Measurements from ENCODE around the gene RAB29. TPM values are rescaled to one million over a fixed set of nuclear protein-coding genes. Genes with fewer than 3 reads are reported as not detected.

Gene RAB29
- total RNA-seq, 4 donors from 2014 or later, result 17.0 to 74.8 (median 43.4) TPM

DNA sequence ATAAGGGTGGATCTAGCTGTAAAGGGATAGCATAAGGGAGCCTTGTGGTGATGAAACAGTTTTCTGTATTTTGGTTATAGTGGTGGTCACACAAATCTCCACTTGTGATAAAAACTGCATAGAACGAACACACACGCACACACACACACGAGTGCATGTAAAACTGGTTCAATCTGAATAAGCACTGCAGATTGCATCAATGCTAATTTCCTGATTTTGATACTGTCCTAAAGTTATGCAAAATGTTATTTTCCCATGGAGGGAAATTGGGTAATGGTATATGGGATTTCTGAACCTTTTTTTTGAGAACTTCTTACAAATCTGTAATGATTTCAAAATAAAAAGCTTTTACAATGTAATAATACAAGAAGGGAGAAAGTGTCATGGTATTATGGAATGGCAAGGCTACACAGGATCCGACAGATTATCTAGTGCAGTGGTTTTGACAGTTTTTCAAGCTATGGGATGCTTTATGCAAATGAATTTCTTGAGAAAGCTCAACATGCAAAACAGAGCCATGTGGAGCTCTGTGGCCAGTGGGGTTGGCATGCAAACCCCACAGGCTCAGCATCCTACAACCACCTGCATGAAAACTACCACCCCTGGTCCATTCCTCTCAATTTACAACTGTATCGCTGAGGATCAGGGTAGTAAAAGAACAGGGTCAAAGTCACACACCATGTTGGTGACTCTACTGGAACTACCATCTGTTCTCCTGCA, 18.9 kb upstream of the RAB29 start:
- no peak for ATAC-seq
- Histone ChIP-seq H3K27ac (no peak overlapping the region), H3K36me3 (peaks cover 0 to 100% of the 10 kb centered on the region in 2 donors), H3K4me3 (no peak overlapping the region), H3K4me1 (peaks cover 0 to 4% (median 0%) of the 10 kb centered on the region in 3 donors), H3K9me3 (no peaks in the 10 kb centered on the region), H3K27me3 (no peaks in the 10 kb centered on the region)
- TF ChIP-seq EP300 (IDR thresholded peaks at IDR 0.05) (no peak), POLR2A (IDR thresholded peaks at IDR 0.05) (no peak), POLR2AphosphoS5 (IDR thresholded peaks at IDR 0.05) (no peak)
- TF ChIP-seq, protein P1, sequence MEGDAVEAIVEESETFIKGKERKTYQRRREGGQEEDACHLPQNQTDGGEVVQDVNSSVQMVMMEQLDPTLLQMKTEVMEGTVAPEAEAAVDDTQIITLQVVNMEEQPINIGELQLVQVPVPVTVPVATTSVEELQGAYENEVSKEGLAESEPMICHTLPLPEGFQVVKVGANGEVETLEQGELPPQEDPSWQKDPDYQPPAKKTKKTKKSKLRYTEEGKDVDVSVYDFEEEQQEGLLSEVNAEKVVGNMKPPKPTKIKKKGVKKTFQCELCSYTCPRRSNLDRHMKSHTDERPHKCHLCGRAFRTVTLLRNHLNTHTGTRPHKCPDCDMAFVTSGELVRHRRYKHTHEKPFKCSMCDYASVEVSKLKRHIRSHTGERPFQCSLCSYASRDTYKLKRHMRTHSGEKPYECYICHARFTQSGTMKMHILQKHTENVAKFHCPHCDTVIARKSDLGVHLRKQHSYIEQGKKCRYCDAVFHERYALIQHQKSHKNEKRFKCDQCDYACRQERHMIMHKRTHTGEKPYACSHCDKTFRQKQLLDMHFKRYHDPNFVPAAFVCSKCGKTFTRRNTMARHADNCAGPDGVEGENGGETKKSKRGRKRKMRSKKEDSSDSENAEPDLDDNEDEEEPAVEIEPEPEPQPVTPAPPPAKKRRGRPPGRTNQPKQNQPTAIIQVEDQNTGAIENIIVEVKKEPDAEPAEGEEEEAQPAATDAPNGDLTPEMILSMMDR (IDR thresholded peaks at IDR 0.05), result no peak
- WGBS, 2 donors (ENCODE audit: low coverage in 1 of 2), result 58 to 72% methylated on average over 5 of the region's 5 CpGs

DNA sequence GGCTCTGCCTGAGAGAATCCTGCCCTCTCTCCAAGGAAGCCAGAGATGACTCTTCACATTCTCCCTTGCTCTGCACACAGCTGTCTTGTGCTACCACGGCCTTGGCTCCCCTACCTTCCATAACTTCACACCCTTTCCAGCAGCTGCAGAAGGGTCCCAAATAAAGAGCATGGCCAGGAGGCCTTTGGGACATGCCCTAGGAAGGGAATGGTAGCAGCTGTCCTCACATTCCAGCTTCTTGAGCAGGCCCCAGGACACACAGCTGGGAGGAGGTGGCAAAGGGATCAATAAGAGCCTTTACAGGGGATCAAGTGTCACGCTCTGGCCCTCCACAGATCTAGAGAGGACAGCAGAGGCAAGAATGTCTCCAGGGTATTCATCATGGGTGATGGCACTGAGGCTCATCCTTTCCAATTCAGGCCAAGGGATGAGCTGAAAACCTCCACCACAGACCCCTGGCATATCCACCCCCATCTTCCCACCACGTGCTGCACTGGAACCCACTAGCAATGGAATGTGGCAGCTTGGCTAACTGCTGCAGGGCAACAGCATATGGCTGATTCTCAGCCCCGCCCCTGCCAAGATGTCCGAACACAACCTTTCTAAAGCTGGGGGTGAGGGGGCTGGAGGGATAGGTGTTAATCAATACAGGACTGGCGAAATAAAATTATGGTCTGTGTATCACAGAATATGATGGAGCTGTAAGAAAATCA, 17.8 kb upstream of the RAB29 start:
- ATAC-seq, result no peak
- no peak for TF ChIP-seq EP300 (IDR thresholded peaks at IDR 0.05)
- H3K36me3 ChIP-seq, result peaks cover 0 to 90% of the 10 kb centered on the region in 2 donors
- H3K27me3 ChIP-seq, result no peaks in the 10 kb centered on the region
- H3K4me3 ChIP-seq, result no peak overlapping the region
- H3K9me3 ChIP-seq, result no peaks in the 10 kb centered on the region
- H3K4me1 ChIP-seq, result peaks cover 0 to 4% (median 0%) of the 10 kb centered on the region in 3 donors
- no peak overlapping the region for H3K27ac ChIP-seq
- WGBS, 2 donors (ENCODE audit: low coverage in 1 of 2), result 42 to 57% methylated on average over 1 to 4 of the region's 6 CpGs

DNA sequence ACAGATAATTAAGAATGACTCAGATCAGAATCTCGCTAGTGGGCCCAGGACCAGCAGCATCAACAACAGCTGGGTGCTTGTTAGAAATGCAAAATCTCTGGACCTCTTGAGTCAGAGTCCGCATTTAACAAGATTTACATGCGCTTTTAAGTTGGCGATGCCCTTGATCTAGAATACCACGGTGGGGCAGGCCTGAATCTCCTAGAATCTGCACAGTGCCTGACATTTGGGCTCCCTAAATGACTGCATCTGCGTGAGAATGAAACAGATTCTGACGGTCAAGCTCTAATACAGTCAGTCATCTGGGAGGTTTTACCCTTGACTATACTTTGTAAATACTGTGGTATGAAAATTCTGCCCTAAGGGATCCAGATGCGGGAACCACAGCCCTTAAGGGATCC, 17.2 kb upstream of the RAB29 start:
- 69 to 70% methylated on average over 7 to 8 of the region's 8 CpGs for WGBS, 2 donors (ENCODE audit: low coverage in 1 of 2)
- peaks cover 0 to 84% of the 10 kb centered on the region in 2 donors for H3K36me3 ChIP-seq
- H3K27me3 ChIP-seq, result no peaks in the 10 kb centered on the region
- H3K4me3 ChIP-seq, result no peak overlapping the region
- H3K27ac ChIP-seq, result no peak overlapping the region
- TF ChIP-seq, protein P1 (IDR thresholded peaks at IDR 0.05), result no peak
- TF ChIP-seq POLR2A (IDR thresholded peaks at IDR 0.05) (no peak), POLR2AphosphoS5 (IDR thresholded peaks at IDR 0.05) (no peak), EP300 (IDR thresholded peaks at IDR 0.05) (no peak)
- no peak for ATAC-seq
- peaks cover 0 to 4% (median 0%) of the 10 kb centered on the region in 3 donors for H3K4me1 ChIP-seq
- H3K9me3 ChIP-seq, result no peaks in the 10 kb centered on the region

DNA sequence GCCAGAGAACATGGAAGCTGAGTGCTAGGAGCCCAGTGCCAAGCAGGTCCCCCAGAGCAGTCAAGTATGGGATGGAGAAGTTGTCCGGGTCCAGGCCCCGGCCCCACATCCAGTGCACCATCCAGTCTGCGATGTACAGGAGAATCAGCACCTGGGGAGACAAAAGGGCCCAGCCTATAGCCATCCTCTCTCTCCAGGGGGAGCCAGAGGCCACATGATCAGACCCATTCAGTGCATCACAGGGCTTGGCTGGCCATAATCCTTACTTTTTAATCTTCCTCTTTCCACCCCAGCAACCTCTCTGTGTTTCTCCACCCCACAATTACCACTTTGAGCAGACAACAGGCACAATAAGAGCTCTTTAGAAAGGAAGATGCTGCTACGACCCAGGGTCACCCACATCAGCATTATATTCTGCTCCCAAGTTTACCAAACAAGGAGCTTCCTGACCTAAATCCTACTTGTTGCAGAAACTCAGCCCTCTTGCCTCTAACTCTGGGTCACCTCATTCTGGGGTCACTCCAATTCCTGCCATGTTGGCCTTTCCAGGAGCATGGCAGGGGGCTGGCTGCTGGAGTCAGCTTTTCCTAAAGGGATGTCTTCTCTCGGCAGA, 16.4 kb upstream of the RAB29 start:
- no peak for TF ChIP-seq POLR2A (IDR thresholded peaks at IDR 0.05)
- no peak for TF ChIP-seq EP300 (IDR thresholded peaks at IDR 0.05)
- TF ChIP-seq, protein P1 (IDR thresholded peaks at IDR 0.05), result peak in 3 of 4 experiments; percentile 79 to 86 (median 79)
- TF ChIP-seq POLR2AphosphoS5 (IDR thresholded peaks at IDR 0.05), result no peak
- Histone ChIP-seq H3K9me3 (no peaks in the 10 kb centered on the region), H3K27me3 (no peaks in the 10 kb centered on the region), H3K27ac (no peak overlapping the region), H3K36me3 (peaks cover 0 to 76% of the 10 kb centered on the region in 2 donors), H3K4me1 (peaks cover 0 to 4% (median 0%) of the 10 kb centered on the region in 3 donors), H3K4me3 (no peak overlapping the region)
- WGBS, 2 donors (ENCODE audit: low coverage in 1 of 2), result 60 to 67% methylated on average over 2 to 4 of the region's 5 CpGs
- ATAC-seq, result peak; percentile 88

DNA sequence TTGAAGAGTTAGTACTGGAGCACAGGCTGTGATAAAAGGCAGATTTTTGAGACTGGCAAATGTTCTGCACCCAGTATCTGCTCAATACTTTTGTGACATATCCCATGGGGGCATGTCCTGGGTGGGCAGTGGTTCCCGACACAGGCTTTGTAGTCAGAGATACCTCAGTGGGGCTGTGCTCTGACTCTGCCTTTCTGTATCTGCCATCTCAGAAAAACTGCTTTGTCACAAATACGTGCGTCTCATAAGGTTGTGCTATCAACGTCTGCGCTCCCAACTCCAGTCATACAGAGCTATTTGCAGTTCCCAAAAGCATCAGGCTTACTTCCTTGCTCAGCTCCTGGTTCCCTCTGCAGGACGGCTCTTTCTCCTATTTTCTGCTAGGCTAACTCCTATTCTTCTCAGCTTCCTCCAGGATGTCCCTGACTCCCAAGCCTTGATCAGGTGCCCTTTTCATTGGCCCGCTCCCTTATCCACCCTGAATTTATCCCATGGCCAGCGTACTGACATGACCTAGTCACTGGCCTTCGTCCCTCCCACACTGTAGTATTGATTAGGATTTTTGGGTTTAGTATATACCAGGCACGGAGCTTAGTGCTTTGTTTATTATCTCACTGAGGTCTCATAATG, 12.1 kb upstream of the RAB29 start:
- Histone ChIP-seq H3K27me3 (no peaks in the 10 kb centered on the region), H3K4me3 (no peak overlapping the region), H3K27ac (no peak overlapping the region), H3K4me1 (peaks cover 0 to 25% (median 0%) of the 10 kb centered on the region in 3 donors), H3K36me3 (peaks cover 0 to 33% of the 10 kb centered on the region in 2 donors), H3K9me3 (no peaks in the 10 kb centered on the region)
- WGBS, 2 donors (ENCODE audit: low coverage in 1 of 2), result 69 to 86% methylated on average over 7 to 10 of the region's 10 CpGs
- TF ChIP-seq EP300 (IDR thresholded peaks at IDR 0.05) (no peak), POLR2A (IDR thresholded peaks at IDR 0.05) (no peak), POLR2AphosphoS5 (IDR thresholded peaks at IDR 0.05) (no peak)
- TF ChIP-seq, protein P1 (IDR thresholded peaks at IDR 0.05), result no peak
- no peak for ATAC-seq

Data from gastroesophageal sphincter (tissue), 4 donors.